NCI-H2029 (cell line): ENCODE results near the gene TEAD1.

Source experiments
- DNase-seq: peaks from one replicate; lab custom pipeline; 2025; lab: John Stamatoyannopoulos, UW

TEAD1 gene

DNA sequence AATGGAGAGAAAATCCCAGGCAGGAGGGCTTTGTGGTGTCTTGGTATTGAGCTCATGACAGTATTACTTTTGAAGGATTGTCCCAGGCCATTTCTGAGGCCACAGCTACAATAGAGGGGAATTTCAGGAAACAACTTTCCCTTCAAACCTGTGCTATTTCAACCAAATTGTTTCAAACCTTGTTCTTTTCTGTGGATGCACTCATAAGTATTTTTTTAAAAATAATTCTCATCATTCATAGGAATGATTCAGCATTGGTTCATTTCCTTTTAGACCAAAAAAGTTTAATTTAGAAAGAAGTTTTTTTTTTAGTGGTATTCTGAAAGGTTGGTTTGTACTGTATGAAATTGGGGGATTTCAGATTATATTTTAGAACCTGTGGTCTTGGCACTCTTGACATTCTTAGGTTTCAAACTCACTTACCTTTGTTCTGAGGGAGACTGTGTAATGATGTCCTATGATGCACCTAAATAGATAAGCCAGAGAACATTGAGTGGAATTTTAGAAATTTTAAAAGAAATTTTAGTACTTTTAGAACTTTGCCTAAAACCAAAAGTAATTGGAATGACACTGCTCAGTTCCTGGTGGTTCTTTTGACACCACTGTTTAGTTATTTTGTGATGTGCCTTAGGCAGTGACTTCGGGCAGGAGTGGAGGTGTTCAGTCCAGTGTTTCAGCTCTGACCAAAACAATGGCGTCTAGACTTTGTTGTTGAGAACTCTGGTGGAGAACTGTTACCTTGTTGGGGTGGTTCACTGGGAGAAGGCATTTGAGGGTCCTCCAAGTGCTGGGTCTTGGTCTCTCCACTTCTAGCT, 12.2 kb downstream of the TEAD1 start:
- no peak for DNase-seq

DNA sequence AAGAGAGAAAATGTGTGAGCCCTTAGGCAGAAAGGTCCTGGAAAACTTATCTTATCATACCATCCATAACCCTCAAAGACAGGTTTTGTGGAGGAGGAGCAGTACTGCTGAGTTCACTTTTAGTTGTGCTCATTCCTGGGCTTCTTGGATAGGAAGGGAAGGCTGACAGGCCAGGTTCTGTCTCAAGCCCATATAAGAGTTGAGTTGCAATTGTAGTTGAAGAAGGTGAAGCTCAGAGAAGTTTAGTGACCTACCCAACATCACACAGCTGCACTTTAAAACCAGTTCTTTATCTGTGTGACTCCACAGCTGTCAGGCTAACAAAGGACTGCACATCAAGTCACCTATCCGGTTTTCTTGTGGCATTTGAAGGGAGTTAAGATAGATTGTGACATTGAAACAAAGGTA, 13.0 kb downstream of the TEAD1 start:
- DNase-seq = no peak

DNA sequence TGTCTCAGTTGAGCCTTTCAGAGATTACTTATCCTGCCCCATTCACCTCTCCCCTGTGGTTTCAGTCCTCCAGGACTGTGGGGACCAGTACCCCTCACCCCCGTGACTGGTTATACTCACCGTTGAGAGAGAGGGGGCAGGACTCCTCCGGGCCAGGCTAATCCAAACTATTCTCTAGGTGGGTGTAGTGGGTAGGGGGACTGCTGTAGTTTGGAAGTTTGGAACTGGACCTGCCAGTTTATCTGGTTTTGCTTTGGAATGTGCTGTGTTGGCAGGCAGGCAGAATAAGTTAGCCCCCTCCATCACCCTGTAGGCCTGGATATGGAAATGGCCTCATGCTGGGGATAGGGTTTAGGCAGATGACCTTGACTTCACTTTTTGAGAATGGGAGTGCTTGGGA, 13.5 kb downstream of the TEAD1 start:
- no peak for DNase-seq

DNA sequence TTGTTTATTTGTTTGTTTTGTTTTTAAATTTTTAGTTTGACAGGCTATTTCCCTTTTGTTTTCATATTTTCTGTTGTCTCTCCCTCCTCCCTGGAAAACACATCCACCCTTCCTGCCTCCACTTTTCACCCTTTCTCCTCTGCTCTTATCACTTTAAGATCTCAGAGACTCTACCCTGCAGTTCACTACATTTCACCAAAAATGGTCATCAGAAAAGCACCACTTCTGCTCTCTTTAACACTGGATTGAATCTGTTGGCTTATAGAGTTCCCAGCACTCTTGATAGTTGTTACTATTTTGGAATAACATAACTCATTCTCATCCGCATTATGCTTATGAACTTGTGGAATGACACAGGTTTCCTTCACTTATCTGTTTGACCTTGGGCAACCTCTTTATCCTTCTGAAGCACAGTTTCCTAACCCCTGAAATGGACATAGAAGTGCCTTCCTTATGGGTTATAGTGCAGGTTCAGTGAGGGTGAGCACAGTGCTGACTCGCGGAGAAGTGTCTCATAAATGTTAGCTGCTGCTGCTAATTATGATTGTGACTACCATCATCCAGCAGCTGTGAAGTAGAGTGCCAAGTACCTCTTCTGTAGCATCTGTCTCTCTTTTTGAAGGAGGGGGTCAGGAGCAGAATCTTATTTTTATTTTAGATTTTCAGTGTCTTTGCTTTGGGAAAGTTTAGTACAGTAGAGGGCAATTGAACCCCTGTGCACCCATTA, 15.0 kb downstream of the TEAD1 start:
- no peak for DNase-seq

DNA sequence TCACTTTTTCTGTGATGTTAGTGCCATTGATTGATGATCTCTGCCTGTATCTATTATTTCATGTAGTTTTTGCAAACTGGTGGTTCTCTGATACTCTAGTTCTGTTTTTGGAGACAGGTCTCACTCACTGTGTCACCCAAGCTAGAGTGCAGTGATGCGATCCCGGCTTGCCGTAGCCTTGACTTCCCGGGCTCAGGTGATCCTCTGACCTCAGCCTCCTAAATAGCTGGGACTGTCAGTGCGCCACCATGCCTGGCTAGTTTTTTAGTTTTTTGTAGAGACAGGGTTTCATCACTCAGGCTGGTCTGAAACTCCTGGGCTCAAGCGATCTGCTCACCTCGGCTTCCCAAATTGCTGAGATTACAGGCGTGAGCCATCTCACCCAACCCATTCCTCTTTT, 16.4 kb downstream of the TEAD1 start:
- no peak for DNase-seq

DNA sequence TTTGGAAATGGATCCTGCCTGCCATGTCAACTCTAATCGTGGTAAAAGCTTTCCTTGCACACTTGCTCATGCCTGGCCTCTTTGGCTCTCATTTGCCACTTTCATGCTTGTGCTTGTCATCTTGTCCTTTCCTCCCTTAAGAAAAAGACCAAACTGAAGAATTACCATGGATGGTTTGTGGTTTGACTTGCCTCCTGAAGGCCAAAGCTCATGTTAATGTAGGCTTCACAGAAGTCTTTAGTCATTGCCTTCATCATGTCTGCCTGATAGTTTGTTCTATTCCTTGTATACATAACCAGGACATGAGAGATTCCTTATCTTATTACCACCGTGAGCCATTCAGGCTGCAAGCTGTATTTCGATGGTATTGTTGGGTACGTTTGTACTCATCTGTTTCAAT, 17.3 kb downstream of the TEAD1 start:
- DNase-seq = no peak

DNA sequence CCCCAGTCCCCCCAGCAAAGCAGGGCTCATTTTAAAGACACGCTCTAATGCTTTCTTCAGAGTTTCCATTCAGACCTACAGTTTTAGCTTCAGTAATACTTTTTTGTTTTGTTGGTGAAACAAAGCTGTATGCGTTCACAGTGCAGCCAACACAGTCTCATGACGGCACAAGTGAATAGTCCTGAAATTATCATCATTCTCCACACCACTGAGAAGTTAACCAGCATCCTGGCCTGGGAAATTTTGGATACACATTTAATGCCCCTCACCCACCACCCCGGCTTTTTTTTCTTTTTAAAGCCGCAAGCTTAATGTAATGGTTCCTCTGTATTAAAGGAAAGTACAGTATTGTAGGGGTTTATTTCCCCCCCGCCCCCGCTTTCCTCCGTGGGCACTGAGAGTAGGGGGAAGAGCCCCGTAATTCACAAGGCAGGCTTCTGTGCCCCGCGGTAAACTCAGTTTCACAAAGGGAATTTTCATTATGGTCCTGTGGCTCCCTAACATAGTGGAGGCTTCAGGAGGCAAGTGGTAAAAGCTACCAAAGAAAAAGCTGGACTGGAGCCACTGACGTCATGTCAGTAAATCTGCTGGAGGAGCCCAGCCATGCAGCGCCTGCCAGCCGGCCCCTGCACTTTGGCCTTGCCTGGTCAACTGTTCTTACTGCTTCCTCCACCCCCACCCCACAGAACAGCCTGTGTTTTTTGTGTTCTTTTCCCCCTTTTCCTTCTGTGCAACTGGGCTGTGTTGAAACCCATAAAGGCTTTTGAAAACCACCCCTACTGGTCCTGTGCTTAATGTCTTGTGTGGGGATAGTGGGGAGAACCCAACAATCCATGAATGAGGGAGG, 18.2 kb downstream of the TEAD1 start:
- DNase-seq = peak; percentile 76

DNA sequence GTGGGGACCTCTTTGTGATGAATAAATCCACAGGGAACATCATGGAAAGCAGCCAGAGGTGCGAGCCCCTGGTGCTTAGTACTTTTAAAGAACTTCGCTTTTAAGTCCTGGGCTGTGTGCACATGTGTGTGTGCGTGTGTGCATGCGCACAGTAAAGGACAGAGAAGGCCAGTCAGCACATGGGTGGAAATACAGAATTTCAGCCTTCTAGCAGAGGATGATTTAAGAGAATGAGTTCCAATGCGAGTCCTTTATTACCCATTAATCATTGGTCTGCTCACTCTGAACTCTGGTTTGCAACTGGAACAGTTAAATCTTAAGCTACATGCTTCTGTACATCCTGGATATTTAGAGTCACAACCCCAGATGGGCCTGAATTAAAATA, 18.9 kb downstream of the TEAD1 start:
- no peak for DNase-seq

DNA sequence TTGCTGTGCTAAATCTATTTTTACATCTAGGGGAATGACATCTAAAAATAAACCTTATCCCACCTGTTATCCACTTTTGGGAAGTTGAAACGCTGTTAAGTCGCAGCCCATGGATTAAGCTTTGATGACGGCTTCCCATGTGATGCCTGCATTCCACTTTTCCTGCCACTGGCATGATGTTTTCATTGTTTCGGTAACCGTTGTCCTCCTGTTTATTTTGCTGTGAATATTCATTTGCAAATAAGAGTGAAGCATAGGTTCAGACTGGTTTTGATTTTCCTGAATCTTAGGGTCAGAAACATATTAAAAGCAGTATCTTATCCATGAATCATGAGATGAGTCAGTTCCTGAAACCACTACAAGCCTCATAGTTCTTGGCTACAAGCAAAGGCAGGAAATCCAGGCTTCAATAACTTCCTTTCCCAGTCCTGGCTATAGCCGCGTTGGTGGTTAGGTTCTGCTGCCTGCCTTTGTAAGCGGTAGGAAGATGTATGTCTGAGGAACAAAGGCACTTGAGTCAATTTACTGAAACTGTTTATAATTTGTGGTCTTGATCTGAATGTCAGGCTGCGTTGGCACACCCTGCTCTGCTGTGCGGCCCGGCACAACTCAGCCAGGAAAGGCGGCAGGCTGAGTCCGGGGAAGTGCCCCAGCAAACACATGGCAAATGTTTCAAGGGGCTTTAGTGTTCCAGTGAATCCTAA, 19.4 kb downstream of the TEAD1 start:
- peak; percentile 88 for DNase-seq

DNA sequence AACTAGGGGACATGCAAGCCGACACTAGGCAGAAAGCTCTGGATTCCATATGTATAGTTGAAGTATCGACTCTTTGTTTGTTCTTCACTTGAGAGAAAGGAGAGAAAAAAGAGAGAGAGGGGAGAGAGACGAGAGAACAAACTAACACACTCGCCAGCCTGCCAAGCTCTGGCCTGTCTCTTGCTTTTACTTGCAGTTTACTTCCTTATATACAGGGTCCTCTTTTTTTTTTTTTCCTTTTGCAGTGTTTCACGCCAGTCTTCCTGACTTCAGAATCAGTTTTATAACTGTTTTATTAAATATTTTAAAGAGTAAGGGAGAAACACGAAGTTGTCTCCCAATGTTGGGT, 19.9 kb downstream of the TEAD1 start:
- DNase-seq = peak; percentile 88

DNA sequence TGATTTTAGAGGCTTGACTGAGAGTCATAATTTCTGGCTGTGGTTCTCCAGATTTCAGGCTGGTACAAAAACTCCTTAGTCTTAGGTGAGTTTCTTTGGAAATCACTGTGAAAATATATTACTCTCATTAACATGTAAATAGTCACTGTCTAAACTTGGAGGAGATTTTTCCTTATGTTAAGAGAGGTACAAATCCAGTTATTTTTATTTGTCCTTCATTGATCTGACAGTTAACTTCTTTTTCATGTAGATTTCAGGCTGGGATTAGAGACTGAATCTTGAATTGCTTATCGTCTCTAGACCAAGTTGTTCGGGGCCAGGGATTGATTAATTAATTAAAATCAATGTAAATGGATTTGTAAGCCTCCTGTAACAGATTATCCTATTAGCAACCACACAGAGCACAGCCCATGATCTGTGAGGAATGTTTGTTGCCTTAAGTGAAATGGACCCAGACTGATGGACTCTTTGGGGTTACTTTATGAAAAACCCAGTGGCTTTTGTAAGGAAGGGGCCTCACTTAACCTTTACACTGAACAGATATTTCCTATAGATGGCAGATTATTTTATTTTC, 21.1 kb downstream of the TEAD1 start:
- DNase-seq = no peak

DNA sequence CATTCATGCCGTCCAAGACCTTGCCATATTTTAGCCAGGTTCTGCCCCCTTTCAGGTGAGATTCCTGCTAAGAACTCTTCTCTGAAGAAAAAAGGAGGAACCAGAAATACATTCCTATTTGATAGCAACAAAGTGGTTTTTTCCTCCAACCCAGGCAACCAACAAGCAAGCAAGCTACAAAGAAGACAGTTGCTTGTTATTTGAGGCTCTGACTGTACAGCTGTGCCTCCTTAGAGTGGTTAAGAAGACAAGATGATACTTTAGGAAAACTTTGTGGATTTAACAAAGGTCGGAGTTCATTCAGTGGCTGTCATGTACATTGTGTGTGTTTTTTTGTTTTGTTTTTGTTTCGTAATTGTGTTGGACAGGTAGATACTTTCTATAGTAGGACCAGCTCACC, 21.7 kb downstream of the TEAD1 start:
- DNase-seq = no peak

DNA sequence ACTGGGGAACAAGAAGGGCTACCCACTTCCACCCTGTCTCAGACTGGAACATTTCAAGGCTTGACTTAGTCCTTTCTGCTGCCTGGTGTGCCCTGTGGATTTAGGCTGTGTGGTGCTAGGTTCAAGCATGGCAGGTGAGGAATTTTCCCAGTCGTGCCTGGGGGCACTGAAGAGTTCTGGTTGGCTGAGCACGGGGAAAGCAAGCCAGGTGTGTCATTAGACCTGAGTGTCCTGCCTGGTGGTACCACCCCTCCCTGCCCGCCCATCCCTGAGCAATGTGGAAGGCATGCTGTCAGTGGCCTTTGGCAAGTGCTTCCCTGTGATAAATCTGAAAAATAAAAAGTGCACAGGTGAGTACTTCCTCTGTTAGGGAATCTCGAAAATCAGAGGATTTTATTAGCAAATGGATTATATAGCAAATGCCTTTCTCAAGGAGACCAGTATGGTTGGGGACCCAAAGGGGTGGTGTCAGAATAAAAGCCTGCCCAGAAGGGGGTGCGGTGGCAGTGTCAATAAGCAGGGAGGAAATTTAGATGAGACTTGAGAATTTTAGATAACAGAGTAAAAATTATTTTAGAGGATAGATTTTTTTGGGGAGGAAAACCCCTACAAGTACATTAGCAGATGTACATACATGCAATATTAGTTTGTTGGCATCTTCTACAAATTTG, 22.8 kb downstream of the TEAD1 start:
- DNase-seq = peak; percentile 66

DNA sequence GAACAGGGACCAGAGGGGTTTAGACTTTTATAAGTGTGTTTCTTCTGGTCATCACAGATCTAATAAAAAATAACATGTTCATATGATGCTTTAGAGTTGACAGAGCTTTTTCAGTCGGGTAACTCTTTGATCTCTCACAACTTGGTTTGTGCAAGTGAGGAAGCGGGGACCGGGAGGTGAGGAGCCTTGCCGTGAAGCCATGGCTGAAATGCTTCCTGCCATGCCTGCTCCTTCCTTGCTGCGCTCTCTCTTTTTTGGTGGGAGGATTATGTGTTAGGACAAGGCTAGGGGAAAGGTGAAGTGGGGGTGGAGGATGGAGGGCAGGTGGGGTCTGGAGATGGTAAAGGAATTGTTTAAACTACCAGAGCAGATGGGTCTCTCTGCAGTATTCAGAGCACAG, 23.8 kb downstream of the TEAD1 start:
- no peak for DNase-seq

DNA sequence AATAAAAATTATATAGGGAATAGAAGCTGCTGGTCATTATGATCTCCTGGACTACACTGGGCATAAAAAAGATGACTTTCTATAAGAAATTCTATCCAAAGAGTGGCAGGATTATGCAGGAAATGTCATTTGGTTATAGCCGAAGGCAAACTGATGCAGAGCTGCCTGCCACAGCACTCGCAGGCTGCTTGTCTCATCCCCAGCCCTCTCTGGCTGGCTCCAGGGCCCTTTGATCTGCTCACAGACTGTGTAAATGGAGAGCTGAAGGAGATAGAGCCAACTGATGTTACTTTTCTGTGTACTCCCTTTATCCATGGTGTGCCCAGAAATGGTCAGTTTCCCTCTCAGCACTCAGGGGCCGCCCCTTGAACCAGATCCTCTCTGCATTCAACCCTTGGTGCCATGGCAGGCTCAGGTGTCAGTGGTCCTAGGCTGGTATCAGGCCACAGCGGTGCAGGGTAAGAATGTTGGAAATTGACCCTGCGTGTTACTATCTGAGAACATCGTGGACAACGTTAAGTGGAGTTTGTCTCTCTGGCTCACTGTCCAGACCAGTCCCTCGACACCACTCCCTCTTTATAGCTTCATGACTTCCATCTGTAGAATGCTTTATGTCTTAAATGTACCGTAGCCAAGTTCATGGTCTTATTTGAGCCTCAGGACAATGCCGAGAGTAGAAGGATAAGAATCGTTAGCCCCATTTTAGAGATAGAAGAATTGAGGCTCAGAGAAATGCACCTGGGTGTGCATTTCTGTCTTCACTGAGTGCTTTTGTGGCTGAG, 27.8 kb downstream of the TEAD1 start:
- DNase-seq = no peak

DNA sequence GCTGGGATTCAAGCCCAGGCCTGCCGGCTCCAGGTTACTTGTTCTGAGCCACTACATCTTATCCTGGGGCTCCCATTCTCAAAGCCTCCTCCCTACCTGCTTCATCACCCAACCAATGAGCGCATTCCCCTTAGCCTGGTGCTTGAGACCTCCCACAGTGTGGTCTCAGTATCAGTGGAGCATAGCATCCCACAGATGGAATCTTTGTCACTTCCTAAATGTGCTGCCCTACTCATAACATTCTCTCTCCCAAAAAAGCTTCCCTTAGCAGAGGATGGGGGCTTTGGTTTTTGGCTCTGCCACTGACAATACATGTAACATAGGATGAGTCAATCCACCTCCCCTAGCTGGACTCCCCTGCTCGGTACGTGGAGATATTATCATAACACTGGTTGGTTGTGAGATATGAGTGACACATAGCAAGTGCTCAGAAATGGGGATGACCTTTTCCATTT, 28.8 kb downstream of the TEAD1 start:
- DNase-seq = no peak

DNA sequence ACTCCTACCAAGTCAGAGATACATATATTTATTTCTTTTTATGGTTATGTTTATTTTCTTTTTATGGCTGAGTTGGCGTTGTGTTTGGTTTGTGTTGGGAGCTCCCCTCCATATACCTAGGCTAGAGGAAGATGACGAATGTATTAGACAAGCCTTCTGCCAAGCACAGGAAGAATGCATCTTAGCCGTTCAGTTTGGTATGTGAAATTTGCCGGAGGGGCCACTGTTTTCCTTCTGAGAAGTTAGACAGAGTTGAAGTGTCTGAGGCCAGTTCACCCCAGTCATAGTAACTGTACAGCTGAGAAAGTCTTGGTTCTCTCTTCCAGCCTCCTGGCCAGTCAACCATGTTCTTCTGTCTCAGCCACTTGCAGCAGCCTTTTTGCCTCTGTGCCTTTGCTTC, 29.8 kb downstream of the TEAD1 start:
- DNase-seq = no peak

DNA sequence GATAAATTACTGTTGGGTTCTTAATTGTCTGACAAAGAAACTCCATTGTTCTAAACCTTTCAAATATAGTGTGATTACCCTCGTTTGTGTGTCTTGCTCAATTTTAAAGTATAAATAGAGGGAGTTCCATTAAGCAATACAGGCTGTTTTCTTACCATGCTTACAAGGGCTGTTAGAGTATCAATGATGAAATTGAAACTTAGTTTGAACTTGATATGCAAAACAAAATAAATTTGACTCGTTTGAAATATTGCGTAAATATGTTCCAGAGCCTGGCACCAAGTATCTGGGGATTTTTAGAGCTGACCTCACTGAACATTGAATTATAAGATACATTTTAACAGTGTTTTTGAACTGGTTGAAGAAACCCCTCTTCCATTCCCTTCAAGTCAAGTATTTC, 31.7 kb downstream of the TEAD1 start:
- no peak for DNase-seq

DNA sequence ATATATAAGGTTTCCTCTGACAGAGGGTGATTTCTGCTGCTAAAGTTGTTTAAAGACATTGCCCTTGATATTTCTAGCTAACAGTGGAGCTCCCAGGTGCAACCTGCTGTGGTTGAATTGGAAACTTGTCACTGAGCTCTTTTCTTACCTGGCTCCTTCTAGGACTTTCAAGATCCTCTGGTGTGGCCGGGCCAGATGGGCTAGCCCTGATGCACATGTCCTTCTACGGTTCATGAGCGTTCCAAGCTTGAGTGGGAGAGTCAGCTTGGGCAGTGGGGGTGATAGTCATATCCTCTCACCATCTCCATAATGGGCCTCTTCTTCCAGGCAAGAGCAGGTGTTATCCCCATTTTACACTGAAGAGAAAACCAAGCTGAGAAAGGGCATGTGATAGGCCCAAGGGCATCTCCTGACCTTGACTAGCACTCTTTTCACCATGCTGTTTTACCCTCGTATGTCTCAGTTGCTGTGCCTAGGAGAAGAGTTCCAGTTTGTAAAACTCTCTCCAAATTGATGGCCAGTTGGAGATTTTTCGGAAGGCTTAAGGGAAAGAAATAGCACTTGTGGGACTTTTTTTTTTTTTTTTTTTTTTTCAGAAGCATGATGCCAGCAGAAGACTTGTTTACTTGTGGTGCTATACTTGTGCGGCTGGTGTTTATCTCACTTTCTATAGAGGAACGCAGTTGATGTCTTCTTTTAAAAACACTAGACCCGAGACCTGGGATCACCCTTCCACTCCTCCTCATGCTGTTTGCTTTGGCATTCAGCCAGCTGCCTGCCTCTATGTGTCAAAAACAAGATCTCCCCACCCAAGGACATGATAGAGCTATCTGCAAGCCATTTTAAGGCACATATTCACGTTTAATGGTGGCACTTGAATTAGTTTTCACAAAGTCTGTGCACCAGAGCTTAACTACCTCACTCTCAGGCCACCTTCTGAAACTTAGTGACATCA, 32.6 kb downstream of the TEAD1 start:
- peak; percentile 93 for DNase-seq
